Esophagus squamous epithelium (tissue), 5 donors: ENCODE measurements around the gene ITPR3. TPM values are rescaled to one million over a fixed set of nuclear protein-coding genes. Genes with fewer than 3 reads are reported as not detected.

Experiments used
- DNase-seq: peaks from one replicate; lab custom pipeline; 2025; lab: John Stamatoyannopoulos, UW
- H3K27ac ChIP-seq, 4 donors: fragments of 200-600 bp; sonication (generic); one replicate each; pipeline ENCODE4 v1.5.1; 2016 to 2019; ENCODE audit warnings: mild to moderate bottlenecking in 1 of 4
- H3K27me3 ChIP-seq, 4 donors: fragments of 200-600 bp; sonication (generic); 1 replicate in 3 of 4; 2 replicates in 1 of 4; pipeline versions ENCODE4 v1.5.1 to v1.6.0; 2017 to 2021; ENCODE audit warnings: antibody characterized with exemption in 1 of 4
- H3K36me3 ChIP-seq, 3 donors: fragments of 200-600 bp; sonication (generic); one replicate each; pipeline ENCODE4 v1.5.1; 2016 to 2019
- H3K4me1 ChIP-seq, 3 donors: fragments of 200-600 bp; sonication (generic); one replicate each; pipeline ENCODE4 v1.5.1; 2017 to 2019
- H3K4me3 ChIP-seq, 4 donors: fragments of 200-600 bp; sonication (generic); 1 replicate in 3 of 4; 2 replicates in 1 of 4; pipeline ENCODE4 v1.5.1; 2016 to 2019; ENCODE audit warnings: mild to moderate bottlenecking in 2 of 4, moderate library complexity in 1 of 4
- H3K9me3 ChIP-seq, 3 donors: fragments of 200-600 bp; sonication (generic); one replicate each; pipeline ENCODE4 v1.5.1; 2016 to 2019
- POLR2A ChIP-seq, 4 donors: fragments of 450-650 bp; IDR thresholded peaks; one replicate each; pipeline ENCODE4 v1.6.1; 2017; ENCODE audit warnings: antibody characterized with exemption in 4 of 4, mild to moderate bottlenecking in 4 of 4, moderate library complexity in 3 of 4
- WGBS, 2 donors: methylation state at CpG; one replicate each; pipeline ENCODE4 v1.1.5; 2018; 5-methylcytosine and 5-hydroxymethylcytosine counted together
- intact Hi-C: fragments of 100-400 bp; cut with DNase I; formaldehyde crosslinking; loops from one replicate; pipeline ENCODE4 v1.15.0; 2022
- total RNA-seq, 4 donors: library from RNA; depleted of rRNA; stranded (reverse); fragments of >200 nt; gene quantifications; one replicate each; pipeline ENCODE4 v1.1.0, GENCODE V29; 2016
- TF ChIP-seq, protein P1 (sequence below), 6 experiments: fragments of 450-650 bp in 4 of 6; fragments of 200-600 bp in 2 of 6; sonication (generic) in 2 of 6; IDR thresholded peaks; one replicate each; pipeline ENCODE4 v1.5.1; 2016 to 2019; ENCODE audit warnings: antibody characterized with exemption in 6 of 6, mild to moderate bottlenecking in 4 of 6, moderate library complexity in 4 of 6
- donor health status: DM: yes; HTN: yes; CAD: no.

The ITPR3 gene
- total RNA-seq, 4 donors from 2014 or later, result 21.8 to 39.2 (median 35.3) TPM

GRCh38 chr6:33589731-33590530 lies 31.2 kb upstream of the ITPR3 start:
- DNase-seq, result no peak
- Histone ChIP-seq H3K27ac (peak overlapping the region; percentile 73 to 88 (median 78)), H3K4me3 (peak overlapping the region in 1 of 4 donors; percentile 18), H3K4me1 (peaks cover 29 to 50% (median 31%) of the 10 kb centered on the region in 3 donors), H3K9me3 (no peaks in the 10 kb centered on the region), H3K36me3 (no peaks in the 10 kb centered on the region), H3K27me3 (peaks cover 0 to 13% (median 0%) of the 10 kb centered on the region in 4 donors)
- intact Hi-C loops, result loop anchor here (5.0 to 10.0 kb wide), 2 partner anchors 45 to 112 kb away; no protein-coding TSS in a partner anchor
- TF ChIP-seq POLR2A (IDR thresholded peaks at IDR 0.05), result no peak
- TF ChIP-seq, protein P1, sequence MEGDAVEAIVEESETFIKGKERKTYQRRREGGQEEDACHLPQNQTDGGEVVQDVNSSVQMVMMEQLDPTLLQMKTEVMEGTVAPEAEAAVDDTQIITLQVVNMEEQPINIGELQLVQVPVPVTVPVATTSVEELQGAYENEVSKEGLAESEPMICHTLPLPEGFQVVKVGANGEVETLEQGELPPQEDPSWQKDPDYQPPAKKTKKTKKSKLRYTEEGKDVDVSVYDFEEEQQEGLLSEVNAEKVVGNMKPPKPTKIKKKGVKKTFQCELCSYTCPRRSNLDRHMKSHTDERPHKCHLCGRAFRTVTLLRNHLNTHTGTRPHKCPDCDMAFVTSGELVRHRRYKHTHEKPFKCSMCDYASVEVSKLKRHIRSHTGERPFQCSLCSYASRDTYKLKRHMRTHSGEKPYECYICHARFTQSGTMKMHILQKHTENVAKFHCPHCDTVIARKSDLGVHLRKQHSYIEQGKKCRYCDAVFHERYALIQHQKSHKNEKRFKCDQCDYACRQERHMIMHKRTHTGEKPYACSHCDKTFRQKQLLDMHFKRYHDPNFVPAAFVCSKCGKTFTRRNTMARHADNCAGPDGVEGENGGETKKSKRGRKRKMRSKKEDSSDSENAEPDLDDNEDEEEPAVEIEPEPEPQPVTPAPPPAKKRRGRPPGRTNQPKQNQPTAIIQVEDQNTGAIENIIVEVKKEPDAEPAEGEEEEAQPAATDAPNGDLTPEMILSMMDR (IDR thresholded peaks at IDR 0.05), result peak; percentile 42 to 92 (median 86)
- 9 to 21% methylated on average over 5 to 7 of the region's 9 CpGs for WGBS, 2 donors

DNA sequence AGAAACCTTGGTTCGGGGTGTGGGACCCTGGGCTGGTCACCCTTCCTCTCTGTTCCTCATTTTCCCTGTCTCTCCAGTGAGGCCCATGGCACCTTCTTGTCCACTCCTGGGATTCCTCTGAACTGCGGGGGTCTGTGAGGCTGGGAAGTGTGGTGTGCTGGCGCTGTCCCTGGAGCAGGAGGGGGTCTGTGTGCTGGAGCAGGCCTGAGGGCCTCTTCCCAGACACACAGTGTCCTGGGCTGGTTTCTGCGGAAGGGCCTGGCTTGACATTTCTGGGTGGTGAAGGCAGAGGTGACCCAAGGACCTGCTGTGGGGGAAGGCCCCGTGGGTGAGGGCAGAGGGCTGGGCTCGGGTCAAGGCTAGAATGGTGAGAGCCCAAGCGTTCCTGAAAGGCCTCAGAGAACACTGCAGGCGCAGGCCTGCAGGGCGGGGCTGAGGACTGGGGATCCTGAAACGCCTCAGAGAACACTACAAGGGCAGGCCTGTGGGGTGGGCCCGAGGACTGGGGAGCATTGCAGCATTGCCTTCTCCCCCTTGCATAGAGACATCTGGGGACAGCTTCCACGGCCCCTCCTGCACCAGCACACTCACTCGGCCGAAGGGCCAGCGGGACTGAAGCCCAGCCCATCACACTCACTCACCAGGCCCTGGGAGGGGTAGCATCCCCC lies 30.5 kb upstream of the ITPR3 start:
- H3K4me1 ChIP-seq, result peaks cover 22 to 42% (median 26%) of the 10 kb centered on the region in 3 donors
- H3K4me3 ChIP-seq, result no peak overlapping the region
- intact Hi-C loops, result no loop called here
- TF ChIP-seq, protein P1 (IDR thresholded peaks at IDR 0.05), result peak in 3 of 6 experiments; percentile 9 to 32 (median 18)
- TF ChIP-seq POLR2A (IDR thresholded peaks at IDR 0.05), result no peak
- peaks cover 0 to 13% (median 0%) of the 10 kb centered on the region in 4 donors for H3K27me3 ChIP-seq
- no peak for DNase-seq
- WGBS, 2 donors, result 53 to 58% methylated on average over 7 of the region's 15 CpGs
- H3K36me3 ChIP-seq, result no peaks in the 10 kb centered on the region
- peak overlapping the region; percentile 73 to 88 (median 78) for H3K27ac ChIP-seq
- no peaks in the 10 kb centered on the region for H3K9me3 ChIP-seq

- peaks cover 0 to 13% (median 0%) of the 10 kb centered on the region in 4 donors for H3K27me3 ChIP-seq
- no peak overlapping the region for H3K4me3 ChIP-seq
- intact Hi-C loops, result no loop called here
- TF ChIP-seq, protein P1 (IDR thresholded peaks at IDR 0.05), result no peak
- TF ChIP-seq POLR2A (IDR thresholded peaks at IDR 0.05), result no peak
- H3K27ac ChIP-seq, result peak overlapping the region; percentile 73 to 88 (median 78)
- 95 to 100% methylated on average over 1 to 6 of the region's 9 CpGs for WGBS, 2 donors
- H3K4me1 ChIP-seq, result peaks cover 17 to 38% (median 24%) of the 10 kb centered on the region in 3 donors
- H3K36me3 ChIP-seq, result no peaks in the 10 kb centered on the region
- no peak for DNase-seq
- H3K9me3 ChIP-seq, result no peaks in the 10 kb centered on the region
These were observed 29.6 kb upstream of the ITPR3 start for GRCh38 chr6:33591424-33592032.

GRCh38 chr6:33592280-33592594 lies 28.9 kb upstream of the ITPR3 start:
- Histone ChIP-seq H3K27ac (no peak overlapping the region), H3K4me1 (peaks cover 17 to 38% (median 24%) of the 10 kb centered on the region in 3 donors), H3K9me3 (no peaks in the 10 kb centered on the region), H3K27me3 (peaks cover 0 to 13% (median 0%) of the 10 kb centered on the region in 4 donors), H3K4me3 (no peak overlapping the region), H3K36me3 (no peaks in the 10 kb centered on the region)
- TF ChIP-seq, protein P1 (IDR thresholded peaks at IDR 0.05), result no peak
- TF ChIP-seq POLR2A (IDR thresholded peaks at IDR 0.05), result no peak
- WGBS, 2 donors, result 84 to 86% methylated on average over 5 to 6 of the region's 7 CpGs
- intact Hi-C loops, result no loop called here
- DNase-seq, result no peak
